ENCODE results near the gene MEIS2. TPM values are rescaled to one million over a fixed set of nuclear protein-coding genes. Genes with fewer than 3 reads are reported as not detected.

The MEIS2 gene
- total RNA-seq, 4 donors from 2014 or later: 28.3 to 87.5 (median 42.2) TPM

DNA sequence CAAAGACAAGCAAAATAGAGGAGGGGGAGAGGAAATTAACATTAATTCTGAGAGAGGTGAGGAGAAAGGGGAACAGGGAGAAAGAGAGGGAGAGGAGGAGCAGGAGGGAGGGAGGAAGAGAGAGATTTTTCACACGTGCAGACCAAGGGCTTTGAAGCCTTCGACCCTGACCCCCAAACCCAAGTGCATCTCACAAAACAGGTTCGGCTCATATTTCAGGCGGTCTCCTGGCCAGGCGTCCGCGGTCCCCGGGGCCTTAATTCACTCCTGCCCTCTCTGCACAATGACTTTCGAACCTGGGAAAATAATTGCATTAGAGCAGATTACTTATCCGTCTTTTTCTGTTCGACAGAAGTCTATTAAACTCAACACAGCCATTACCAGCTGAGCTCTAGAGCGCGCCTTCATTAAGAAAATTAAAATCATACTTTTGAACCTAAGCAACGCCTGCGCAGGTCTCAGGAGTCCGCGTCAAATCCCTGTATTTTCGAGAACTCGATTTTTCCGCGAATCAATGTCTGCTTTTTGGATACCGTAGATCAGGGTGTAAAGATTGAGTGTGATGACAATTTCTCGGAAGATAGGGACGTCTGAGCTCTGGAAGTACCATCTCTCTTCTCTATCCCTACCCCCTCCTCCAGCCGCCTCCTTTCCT is 220.7 kb downstream of the MEIS2 start:
- DNase-seq (ENCODE audit: low spot score) (no peak), ATAC-seq (ENCODE audit: low FRiP score) (no peak)
- TF ChIP-seq, protein P1, sequence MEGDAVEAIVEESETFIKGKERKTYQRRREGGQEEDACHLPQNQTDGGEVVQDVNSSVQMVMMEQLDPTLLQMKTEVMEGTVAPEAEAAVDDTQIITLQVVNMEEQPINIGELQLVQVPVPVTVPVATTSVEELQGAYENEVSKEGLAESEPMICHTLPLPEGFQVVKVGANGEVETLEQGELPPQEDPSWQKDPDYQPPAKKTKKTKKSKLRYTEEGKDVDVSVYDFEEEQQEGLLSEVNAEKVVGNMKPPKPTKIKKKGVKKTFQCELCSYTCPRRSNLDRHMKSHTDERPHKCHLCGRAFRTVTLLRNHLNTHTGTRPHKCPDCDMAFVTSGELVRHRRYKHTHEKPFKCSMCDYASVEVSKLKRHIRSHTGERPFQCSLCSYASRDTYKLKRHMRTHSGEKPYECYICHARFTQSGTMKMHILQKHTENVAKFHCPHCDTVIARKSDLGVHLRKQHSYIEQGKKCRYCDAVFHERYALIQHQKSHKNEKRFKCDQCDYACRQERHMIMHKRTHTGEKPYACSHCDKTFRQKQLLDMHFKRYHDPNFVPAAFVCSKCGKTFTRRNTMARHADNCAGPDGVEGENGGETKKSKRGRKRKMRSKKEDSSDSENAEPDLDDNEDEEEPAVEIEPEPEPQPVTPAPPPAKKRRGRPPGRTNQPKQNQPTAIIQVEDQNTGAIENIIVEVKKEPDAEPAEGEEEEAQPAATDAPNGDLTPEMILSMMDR (IDR thresholded peaks at IDR 0.05): no peak

DNA sequence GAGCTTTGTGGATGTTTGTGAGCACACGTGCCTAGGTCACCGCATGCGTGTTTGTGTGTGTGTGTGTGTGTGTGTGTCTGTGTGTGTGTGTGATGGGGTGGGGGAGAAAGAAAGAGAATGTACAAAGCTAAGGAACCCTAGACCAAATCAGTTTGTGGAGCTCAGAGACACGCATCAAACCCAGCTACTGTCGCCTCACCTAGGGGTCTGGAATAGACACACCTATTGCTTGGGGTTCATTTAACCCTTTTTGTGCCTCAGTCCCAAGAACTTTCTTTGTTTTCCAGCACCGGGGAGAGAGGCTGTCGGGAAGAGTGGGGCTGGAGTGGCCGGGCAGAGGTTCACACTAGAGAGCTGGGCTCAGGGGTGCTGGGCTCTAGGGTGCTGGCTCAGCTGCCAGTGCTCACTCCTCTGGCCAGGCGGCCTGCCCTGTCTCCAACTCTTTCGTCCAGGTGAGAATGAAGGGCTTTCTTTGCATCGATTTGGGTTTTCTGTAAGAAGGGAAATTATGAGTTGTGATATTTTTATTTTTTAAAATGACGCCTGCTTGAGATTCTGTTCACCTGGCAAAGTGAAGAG is 221.6 kb downstream of the MEIS2 start:
- no peak for ATAC-seq (ENCODE audit: low FRiP score)

DNA sequence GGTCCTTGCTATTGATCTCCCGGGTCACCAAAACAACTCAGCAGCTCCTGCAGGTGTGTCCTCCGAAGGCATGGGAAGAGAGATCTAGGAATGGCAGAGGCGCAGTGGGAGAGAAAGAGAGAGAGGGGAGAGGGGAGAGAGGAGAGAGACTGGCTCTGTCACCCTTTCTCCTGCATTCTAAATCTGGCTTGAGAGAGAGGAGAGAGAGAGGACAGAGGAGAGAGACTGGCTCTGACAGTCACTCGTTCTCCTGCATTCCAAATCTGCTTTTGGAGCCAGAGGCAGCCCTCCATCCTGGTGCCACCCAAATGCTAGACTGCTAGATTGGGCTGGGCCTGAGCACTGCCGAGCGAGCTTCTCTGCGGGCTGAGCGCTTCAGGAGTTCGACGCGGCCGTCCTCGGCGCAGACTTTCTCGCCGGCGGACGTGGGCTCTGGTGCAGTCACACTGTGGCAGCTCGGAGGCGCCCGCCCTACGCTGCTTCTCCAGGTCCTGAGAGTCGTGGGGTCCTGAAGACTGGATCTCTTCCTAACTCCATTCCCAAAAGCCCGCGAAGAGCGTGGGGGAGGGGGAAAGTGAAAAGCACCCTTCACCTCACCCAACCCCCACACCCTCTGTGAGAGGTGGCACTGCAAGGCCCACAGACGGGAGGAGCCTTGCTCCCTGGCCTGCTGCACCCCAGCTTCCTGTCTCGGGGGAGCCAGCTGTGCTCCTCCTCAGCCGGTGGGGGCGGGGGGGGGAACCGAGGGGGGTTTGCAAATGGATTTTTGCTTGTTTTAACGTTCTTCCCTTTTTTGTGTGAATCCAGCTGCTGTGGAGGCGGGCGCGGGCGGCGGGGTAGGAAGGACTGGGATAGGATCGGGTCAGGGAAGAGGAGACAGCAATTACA is 222.3 kb downstream of the MEIS2 start:
- DNase-seq (ENCODE audit: low spot score): no peak
- ATAC-seq (ENCODE audit: low FRiP score): peak; percentile 18
- TF ChIP-seq, protein P1 (IDR thresholded peaks at IDR 0.05): no peak

More for the DNA sequence above, 221.6 kb downstream of the MEIS2 start:
- no peak for DNase-seq (ENCODE audit: low spot score)
- TF ChIP-seq, protein P1 (IDR thresholded peaks at IDR 0.05): no peak

DNA sequence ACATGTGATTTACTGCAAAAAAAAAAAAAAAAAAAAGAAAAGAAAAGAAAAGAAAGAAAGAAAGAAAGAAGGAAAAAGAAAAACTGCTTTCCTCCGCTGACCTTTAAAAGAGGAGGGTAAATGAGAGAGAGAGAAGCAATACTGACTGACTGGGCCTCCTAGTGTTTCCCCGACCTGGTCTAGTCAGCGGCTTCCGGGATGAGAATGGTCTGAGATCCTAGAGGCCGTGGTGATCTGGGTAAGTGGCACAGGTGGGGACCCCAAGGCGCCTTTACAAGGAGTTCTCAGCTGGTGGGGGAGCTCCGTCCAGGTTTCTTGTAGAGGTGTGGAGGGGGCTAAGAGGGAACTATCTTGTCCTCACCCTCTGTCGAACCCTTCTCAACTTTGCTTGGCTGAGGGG is 223.1 kb downstream of the MEIS2 start:
- ATAC-seq (ENCODE audit: low FRiP score) (no peak), DNase-seq (ENCODE audit: low spot score) (no peak)
- TF ChIP-seq, protein P1 (IDR thresholded peaks at IDR 0.05): no peak

GRCh38 chr15:36875740-36876334 is 224.5 kb downstream of the MEIS2 start:
- no peak for ATAC-seq (ENCODE audit: low FRiP score)
- TF ChIP-seq, protein P1 (IDR thresholded peaks at IDR 0.05): no peak
- DNase-seq (ENCODE audit: low spot score): no peak

DNA sequence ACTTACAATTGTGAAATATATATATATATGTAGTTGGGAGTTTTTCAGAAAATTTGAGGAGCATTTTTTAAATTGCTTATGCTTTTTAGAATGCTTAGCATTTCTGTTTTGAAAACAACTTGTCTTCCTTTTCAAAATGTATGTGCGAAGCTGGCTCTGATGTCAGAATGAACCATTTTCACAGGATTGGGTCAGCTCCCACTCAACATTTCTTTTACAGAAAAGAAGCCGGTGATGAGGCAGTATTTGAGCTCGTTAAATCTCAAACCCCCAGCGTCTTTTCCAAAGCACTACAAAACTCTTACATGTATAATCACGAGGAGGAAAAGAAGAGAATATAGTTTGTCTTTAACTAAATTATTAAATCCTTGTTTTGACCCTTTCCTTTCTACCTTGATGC is 225.4 kb downstream of the MEIS2 start:
- ATAC-seq (ENCODE audit: low FRiP score) (no peak), DNase-seq (ENCODE audit: low spot score) (no peak)
- TF ChIP-seq, protein P1 (IDR thresholded peaks at IDR 0.05): no peak
